Measurements from ENCODE around the gene BRD9. TPM values are rescaled to one million over a fixed set of nuclear protein-coding genes. Genes with fewer than 3 reads are reported as not detected.

Gene BRD9
- total RNA-seq, 5 donors from 2014 or later (not counting 1 experiment from before 2014, with no cell fraction given): 78.3 to 127 (median 83.0) TPM

DNA sequence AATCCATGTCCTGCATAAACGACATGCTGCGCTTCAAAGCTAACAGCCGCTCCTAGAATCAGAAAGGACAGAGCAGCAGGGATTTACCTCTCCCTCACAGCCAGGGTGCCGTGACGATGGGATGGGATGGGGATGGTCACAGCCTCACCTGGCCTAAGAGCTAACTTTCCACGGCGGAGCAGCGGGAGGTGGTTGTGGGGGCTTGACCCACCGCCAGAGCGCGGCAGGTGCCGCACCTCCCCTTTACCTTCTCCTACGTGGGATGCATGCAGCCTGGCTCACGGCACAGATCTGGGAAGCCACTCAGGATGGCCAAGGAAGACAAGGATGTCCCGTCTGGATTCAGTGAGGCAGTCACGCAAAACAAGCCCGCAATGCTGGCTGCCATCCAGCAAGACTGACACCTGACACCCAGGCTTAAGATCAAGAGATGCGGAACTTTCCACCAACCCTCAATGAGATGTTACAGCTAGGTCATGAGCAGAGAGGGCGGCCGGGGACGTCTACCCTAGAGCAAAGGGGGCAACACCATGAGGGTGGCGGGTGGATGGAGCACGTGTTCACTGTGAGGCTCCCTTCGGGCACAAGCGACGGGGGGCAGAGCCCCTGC is 5.8 kb downstream of the BRD9 start:
- H3K27ac ChIP-seq (ENCODE audit: low read length): no peak overlapping the region
- H3K36me3 Mint-ChIP-seq: peaks cover 63% of the 10 kb centered on the region
- CTCF ChIA-PET: no interaction called here
- POLR2A ChIA-PET: no interaction called here
- no peaks in the 10 kb centered on the region for H3K9me3 ChIP-seq
- ATAC-seq (replicated peaks in 1 of 4): no peak
- H3K4me1 Mint-ChIP-seq: peaks cover 32 to 53% (median 47%) of the 10 kb centered on the region in 3 donors
- H3K27me3 ChIP-seq (replicated peaks in 1 of 2; ENCODE audit: control insufficient read depth in 2 of 2, extremely low read depth in 1 of 2, insufficient read depth in 2 of 2, low read length in 1 of 2): no peaks in the 10 kb centered on the region
- no peak for DNase-seq
- peaks cover 20 to 89% of the 10 kb centered on the region in 2 donors for H3K36me3 ChIP-seq (ENCODE audit: control insufficient read depth in 2 of 2, extremely low read depth in 1 of 2, insufficient read depth in 1 of 2, low read length in 1 of 2)
- no peak overlapping the region for H3K27ac Mint-ChIP-seq
- peaks cover 6 to 11% (median 7%) of the 10 kb centered on the region in 3 donors for H3K9me3 Mint-ChIP-seq
- H3K4me3 ChIP-seq (ENCODE audit: control insufficient read depth in 1 of 2, extremely low read depth in 1 of 2, low read length in 1 of 2): no peak overlapping the region
- no peaks in the 10 kb centered on the region for H3K27me3 Mint-ChIP-seq
- no peak overlapping the region for H3K4me3 Mint-ChIP-seq
- 92% methylated on average over 19 of the region's 26 CpGs for WGBS (ENCODE audit: insufficient coverage)
- peaks cover 7 to 30% of the 10 kb centered on the region in 2 experiments for H3K4me1 ChIP-seq (ENCODE audit: control insufficient read depth in 1 of 2, extremely low read depth in 1 of 2, insufficient read depth in 2 of 2, low read length in 2 of 2)

GRCh38 chr5:886036-886435 is 6.6 kb downstream of the BRD9 start:
- peaks cover 6 to 11% (median 7%) of the 10 kb centered on the region in 3 donors for H3K9me3 Mint-ChIP-seq
- Histone ChIP-seq H3K4me1 (ENCODE audit: control insufficient read depth in 1 of 2, extremely low read depth in 1 of 2, insufficient read depth in 2 of 2, low read length in 2 of 2) (peaks cover 0 to 30% of the 10 kb centered on the region in 2 experiments), H3K4me3 (ENCODE audit: control insufficient read depth in 1 of 2, extremely low read depth in 1 of 2, low read length in 1 of 2) (no peak overlapping the region), H3K9me3 (no peaks in the 10 kb centered on the region), H3K27ac (ENCODE audit: low read length) (no peak overlapping the region), H3K36me3 (ENCODE audit: control insufficient read depth in 2 of 2, extremely low read depth in 1 of 2, insufficient read depth in 1 of 2, low read length in 1 of 2) (peaks cover 20 to 90% of the 10 kb centered on the region in 2 donors), H3K27me3 (replicated peaks in 1 of 2; ENCODE audit: control insufficient read depth in 2 of 2, extremely low read depth in 1 of 2, insufficient read depth in 2 of 2, low read length in 1 of 2) (no peaks in the 10 kb centered on the region)
- ChIA-PET POLR2A (no interaction called here), CTCF (no interaction called here)
- DNase-seq (no peak), ATAC-seq (replicated peaks in 1 of 4) (no peak)
- no peak overlapping the region for H3K27ac Mint-ChIP-seq
- peaks cover 29 to 51% (median 44%) of the 10 kb centered on the region in 3 donors for H3K4me1 Mint-ChIP-seq
- peaks cover 68% of the 10 kb centered on the region for H3K36me3 Mint-ChIP-seq
- no peaks in the 10 kb centered on the region for H3K27me3 Mint-ChIP-seq
- 100% methylated on average over 6 of the region's 13 CpGs for WGBS (ENCODE audit: insufficient coverage)
- H3K4me3 Mint-ChIP-seq: no peak overlapping the region

DNA sequence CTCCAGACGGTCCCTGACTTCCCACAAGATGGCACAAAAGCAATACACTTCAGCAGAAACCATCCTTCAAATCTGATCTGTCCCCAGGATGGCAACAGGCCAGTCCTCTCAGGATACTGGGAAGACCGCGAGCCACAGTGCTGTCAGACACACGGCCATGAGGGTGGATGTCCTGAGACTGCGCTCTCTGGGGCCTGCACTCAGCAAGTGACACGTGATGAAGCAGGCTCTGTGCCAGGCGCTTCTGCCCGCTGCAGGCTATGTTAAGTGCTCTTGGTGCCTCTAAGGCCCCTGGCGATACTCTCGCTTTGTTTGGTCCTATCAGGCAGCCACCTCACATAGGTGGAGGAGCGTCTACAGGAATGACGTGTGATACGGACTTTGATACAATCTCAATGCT is 7.1 kb downstream of the BRD9 start:
- CTCF ChIA-PET: no interaction called here
- POLR2A ChIA-PET: no interaction called here
- no peak overlapping the region for H3K4me3 ChIP-seq (ENCODE audit: control insufficient read depth in 1 of 2, extremely low read depth in 1 of 2, low read length in 1 of 2)
- Mint-ChIP-seq H3K9me3 (peaks cover 6 to 11% (median 7%) of the 10 kb centered on the region in 3 donors), H3K27ac (no peak overlapping the region), H3K4me3 (no peak overlapping the region), H3K4me1 (peaks cover 25 to 46% (median 39%) of the 10 kb centered on the region in 3 donors), H3K36me3 (peaks cover 72% of the 10 kb centered on the region), H3K27me3 (no peaks in the 10 kb centered on the region)
- WGBS (ENCODE audit: insufficient coverage): 97% methylated on average over 9 of the region's 13 CpGs
- no peak overlapping the region for H3K27ac ChIP-seq (ENCODE audit: low read length)
- DNase-seq: no peak
- no peaks in the 10 kb centered on the region for H3K9me3 ChIP-seq
- H3K4me1 ChIP-seq (ENCODE audit: control insufficient read depth in 1 of 2, extremely low read depth in 1 of 2, insufficient read depth in 2 of 2, low read length in 2 of 2): peaks cover 0 to 26% of the 10 kb centered on the region in 2 experiments
- no peaks in the 10 kb centered on the region for H3K27me3 ChIP-seq (replicated peaks in 1 of 2; ENCODE audit: control insufficient read depth in 2 of 2, extremely low read depth in 1 of 2, insufficient read depth in 2 of 2, low read length in 1 of 2)
- H3K36me3 ChIP-seq (ENCODE audit: control insufficient read depth in 2 of 2, extremely low read depth in 1 of 2, insufficient read depth in 1 of 2, low read length in 1 of 2): peaks cover 20 to 89% of the 10 kb centered on the region in 2 donors
- ATAC-seq (replicated peaks in 1 of 4): no peak

DNA sequence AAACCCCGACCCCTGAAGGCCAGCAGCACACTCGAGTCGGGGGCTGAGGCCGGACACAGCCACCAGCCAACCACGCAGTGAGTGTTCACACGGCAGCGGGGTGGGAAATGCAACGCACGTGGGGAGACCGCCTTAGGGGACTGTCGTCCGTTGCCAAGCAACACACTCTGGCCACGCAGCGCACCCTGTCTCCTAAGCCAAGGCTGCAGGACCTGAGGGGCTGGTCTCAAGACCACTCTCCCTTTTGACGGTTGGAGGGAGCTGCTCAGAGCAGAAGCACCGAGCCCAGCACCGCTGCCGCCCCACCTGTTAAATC is 7.5 kb downstream of the BRD9 start:
- Mint-ChIP-seq H3K27ac (no peak overlapping the region), H3K4me3 (no peak overlapping the region), H3K36me3 (peaks cover 72% of the 10 kb centered on the region), H3K4me1 (peaks cover 25 to 44% (median 38%) of the 10 kb centered on the region in 3 donors), H3K27me3 (no peaks in the 10 kb centered on the region), H3K9me3 (peaks cover 6 to 11% (median 7%) of the 10 kb centered on the region in 3 donors)
- DNase-seq (no peak), ATAC-seq (replicated peaks in 1 of 4) (no peak)
- CTCF ChIA-PET: no interaction called here
- H3K4me1 ChIP-seq (ENCODE audit: control insufficient read depth in 1 of 2, extremely low read depth in 1 of 2, insufficient read depth in 2 of 2, low read length in 2 of 2): peaks cover 0 to 22% of the 10 kb centered on the region in 2 experiments
- H3K27ac ChIP-seq (ENCODE audit: low read length): no peak overlapping the region
- H3K4me3 ChIP-seq (ENCODE audit: control insufficient read depth in 1 of 2, extremely low read depth in 1 of 2, low read length in 1 of 2): no peak overlapping the region
- peaks cover 20 to 87% of the 10 kb centered on the region in 2 donors for H3K36me3 ChIP-seq (ENCODE audit: control insufficient read depth in 2 of 2, extremely low read depth in 1 of 2, insufficient read depth in 1 of 2, low read length in 1 of 2)
- WGBS (ENCODE audit: insufficient coverage): 99% methylated on average over 18 of the region's 18 CpGs
- H3K9me3 ChIP-seq: no peaks in the 10 kb centered on the region
- POLR2A ChIA-PET: no interaction called here
- H3K27me3 ChIP-seq (replicated peaks in 1 of 2; ENCODE audit: control insufficient read depth in 2 of 2, extremely low read depth in 1 of 2, insufficient read depth in 2 of 2, low read length in 1 of 2): no peaks in the 10 kb centered on the region

DNA sequence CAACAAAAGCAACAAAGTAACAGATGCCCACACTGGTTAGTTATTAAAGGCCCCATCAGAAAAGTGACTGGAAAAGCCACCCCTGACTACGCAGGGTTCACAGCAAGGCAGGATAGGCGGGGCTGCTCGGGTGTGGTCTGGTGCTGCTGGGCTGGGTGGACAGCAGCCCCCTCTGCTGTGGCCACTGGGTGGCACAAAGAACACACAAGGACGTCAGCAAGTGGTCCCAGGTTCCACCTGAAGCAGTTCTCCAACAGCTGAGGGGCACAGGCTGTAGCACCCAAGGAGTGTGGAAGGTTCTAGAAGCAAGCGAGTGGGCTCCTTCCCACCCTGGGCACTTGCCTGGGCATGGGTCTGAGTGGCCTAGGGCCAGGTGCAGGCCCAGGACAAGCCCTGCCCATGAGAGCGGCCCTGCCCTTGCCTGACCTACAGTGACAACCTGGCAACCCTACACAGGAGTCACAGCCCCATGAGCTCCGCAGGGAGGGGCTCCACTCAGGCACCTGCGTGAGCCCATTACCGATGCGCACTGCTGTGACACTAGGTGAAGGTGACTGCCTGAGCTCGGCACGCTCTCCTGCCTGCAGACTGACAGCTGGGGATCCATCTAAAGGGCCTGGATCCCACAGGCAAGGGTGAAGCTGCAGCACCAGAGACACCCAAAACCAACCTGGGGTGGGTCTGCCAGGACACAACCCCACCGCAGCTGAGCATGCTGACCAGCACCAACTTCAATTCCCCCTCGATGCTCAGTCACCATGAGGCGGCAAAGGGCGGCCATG is 8.1 kb downstream of the BRD9 start:
- ChIA-PET CTCF (no interaction called here), POLR2A (no interaction called here)
- H3K4me1 Mint-ChIP-seq: peaks cover 25 to 41% (median 36%) of the 10 kb centered on the region in 3 donors
- DNase-seq (no peak), ATAC-seq (replicated peaks in 1 of 4) (peak in 1 of 4 experiments; percentile 19)
- H3K27me3 Mint-ChIP-seq: no peaks in the 10 kb centered on the region
- H3K4me3 Mint-ChIP-seq: no peak overlapping the region
- H3K4me1 ChIP-seq (ENCODE audit: control insufficient read depth in 1 of 2, extremely low read depth in 1 of 2, insufficient read depth in 2 of 2, low read length in 2 of 2): peaks cover 0 to 20% of the 10 kb centered on the region in 2 experiments
- no peak overlapping the region for H3K27ac Mint-ChIP-seq
- WGBS (ENCODE audit: insufficient coverage): 92% methylated on average over 16 of the region's 16 CpGs
- peaks cover 72% of the 10 kb centered on the region for H3K36me3 Mint-ChIP-seq
- H3K27ac ChIP-seq (ENCODE audit: low read length): no peak overlapping the region
- H3K4me3 ChIP-seq (ENCODE audit: control insufficient read depth in 1 of 2, extremely low read depth in 1 of 2, low read length in 1 of 2): no peak overlapping the region
- H3K36me3 ChIP-seq (ENCODE audit: control insufficient read depth in 2 of 2, extremely low read depth in 1 of 2, insufficient read depth in 1 of 2, low read length in 1 of 2): peaks cover 20 to 81% of the 10 kb centered on the region in 2 donors
- H3K9me3 Mint-ChIP-seq: peaks cover 6 to 11% (median 7%) of the 10 kb centered on the region in 3 donors
- H3K9me3 ChIP-seq: no peaks in the 10 kb centered on the region
- H3K27me3 ChIP-seq (replicated peaks in 1 of 2; ENCODE audit: control insufficient read depth in 2 of 2, extremely low read depth in 1 of 2, insufficient read depth in 2 of 2, low read length in 1 of 2): no peaks in the 10 kb centered on the region

DNA sequence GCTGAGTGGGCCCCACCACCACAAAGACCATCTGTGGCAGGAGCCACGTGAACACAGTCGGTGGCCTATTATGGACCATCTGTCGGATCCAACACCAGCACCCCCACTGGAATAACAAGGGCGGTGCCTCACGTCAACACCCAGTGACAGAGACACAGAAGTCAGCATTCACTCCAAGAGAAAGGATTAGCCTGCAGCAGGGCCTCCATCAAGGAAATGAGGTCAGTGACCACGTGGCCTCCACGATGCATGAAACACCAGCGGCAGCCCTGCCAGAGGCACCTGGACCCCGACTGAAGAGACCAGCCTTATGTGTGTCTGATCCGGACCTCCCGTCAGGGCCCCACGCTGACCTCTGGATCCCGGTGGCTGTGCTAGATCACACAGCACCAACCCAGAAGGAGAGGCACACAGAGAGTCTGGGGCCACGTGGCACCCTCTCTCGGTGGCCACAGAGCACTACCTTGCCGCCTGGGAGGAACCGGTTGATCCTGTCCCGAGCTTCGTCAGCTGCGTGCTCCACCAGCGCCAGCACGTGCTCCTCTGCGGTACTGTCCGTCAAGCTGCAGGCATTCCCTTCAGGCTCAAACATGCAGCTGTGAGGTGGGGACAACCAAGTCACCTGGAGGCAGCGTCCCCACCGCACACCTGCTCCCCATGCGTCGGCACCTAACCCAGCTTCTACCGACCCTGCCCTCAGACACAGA is 9.0 kb downstream of the BRD9 start:
- H3K4me3 ChIP-seq (ENCODE audit: control insufficient read depth in 1 of 2, extremely low read depth in 1 of 2, low read length in 1 of 2): no peak overlapping the region
- H3K27me3 ChIP-seq (replicated peaks in 1 of 2; ENCODE audit: control insufficient read depth in 2 of 2, extremely low read depth in 1 of 2, insufficient read depth in 2 of 2, low read length in 1 of 2): no peaks in the 10 kb centered on the region
- whole genome bisulfite sequencing (ENCODE audit: insufficient coverage): 97% methylated on average over 25 of the region's 29 CpGs
- no peak overlapping the region for H3K27ac ChIP-seq (ENCODE audit: low read length)
- no peak for ATAC-seq (replicated peaks in 1 of 4)
- H3K27ac Mint-ChIP-seq: no peak overlapping the region
- CTCF ChIA-PET: no interaction called here
- no peaks in the 10 kb centered on the region for H3K27me3 Mint-ChIP-seq
- no peaks in the 10 kb centered on the region for H3K9me3 ChIP-seq
- H3K36me3 ChIP-seq (ENCODE audit: control insufficient read depth in 2 of 2, extremely low read depth in 1 of 2, insufficient read depth in 1 of 2, low read length in 1 of 2): peaks cover 20 to 72% of the 10 kb centered on the region in 2 donors
- H3K4me1 ChIP-seq (ENCODE audit: control insufficient read depth in 1 of 2, extremely low read depth in 1 of 2, insufficient read depth in 2 of 2, low read length in 2 of 2): peaks cover 0 to 16% of the 10 kb centered on the region in 2 experiments
- peaks cover 25 to 33% (median 29%) of the 10 kb centered on the region in 3 donors for H3K4me1 Mint-ChIP-seq
- POLR2A ChIA-PET: no interaction called here
- H3K9me3 Mint-ChIP-seq: peaks cover 6 to 11% (median 7%) of the 10 kb centered on the region in 3 donors
- H3K4me3 Mint-ChIP-seq: no peak overlapping the region
- no peak for DNase-seq
- peaks cover 67% of the 10 kb centered on the region for H3K36me3 Mint-ChIP-seq
